GM19043 (cell line): Measurements from ENCODE around the gene UPF2.
"Not testable (repeated sequence)": the region's sequence is repeated elsewhere in the genome, so short reads cannot be mapped to it uniquely, and the experiment has no call there.

Experiments
- ATAC-seq: cut with Tn5 transposase; IDR thresholded peaks from one replicate; pipeline ENCODE4 v1.9.1; 2021; ENCODE audit warnings: low read depth; ENCODE audit not compliant: unreplicated experiment

UPF2 gene

DNA sequence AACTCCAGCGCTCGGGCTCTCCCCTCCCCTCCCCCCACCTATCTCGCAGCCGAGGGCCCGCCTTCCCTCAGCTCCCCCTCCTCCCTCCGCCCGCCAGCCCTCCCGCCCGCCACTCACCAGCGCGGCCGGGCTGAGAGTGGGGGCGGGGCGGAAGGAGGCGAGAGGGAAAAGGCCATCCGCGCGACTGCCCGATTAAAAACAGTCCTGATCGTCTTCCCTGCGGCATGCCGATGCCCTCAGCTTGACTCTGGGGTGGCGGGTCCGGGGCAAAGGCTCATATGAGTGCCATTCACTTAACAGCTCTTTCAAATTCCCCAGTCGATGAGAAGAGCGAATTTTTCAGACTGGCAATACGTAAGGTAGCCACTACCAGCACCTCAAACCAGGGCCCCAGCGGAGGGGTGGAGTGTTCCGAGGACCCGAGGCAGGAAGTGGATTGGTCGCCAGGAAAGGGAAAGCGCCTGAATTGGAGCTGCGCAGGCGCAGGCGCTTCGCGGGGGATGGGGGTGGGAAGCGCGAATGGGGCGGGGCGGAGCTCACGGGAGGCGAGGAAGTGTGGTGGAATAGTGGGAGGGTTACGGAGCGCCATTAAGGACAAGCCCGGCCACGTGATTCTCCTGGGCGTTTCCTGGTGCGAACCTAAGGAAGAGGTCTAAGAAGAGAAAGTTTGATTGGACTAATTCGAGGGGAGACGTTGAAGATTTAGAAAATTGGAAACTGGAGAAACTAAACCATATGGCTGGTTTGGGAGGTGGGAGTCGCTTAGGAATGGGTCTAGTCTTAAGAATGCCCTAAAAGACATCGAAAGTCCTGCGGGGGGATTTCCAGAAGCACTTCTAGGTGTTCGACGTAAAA lies at the start of gene UPF2:
Gene UPF2, minus strand, starts transcription at position 13 of the 855 bp plus-strand sequence. CDS start 7,386 bp downstream, outside the sequence.
- ATAC-seq: peak; percentile 51

DNA sequence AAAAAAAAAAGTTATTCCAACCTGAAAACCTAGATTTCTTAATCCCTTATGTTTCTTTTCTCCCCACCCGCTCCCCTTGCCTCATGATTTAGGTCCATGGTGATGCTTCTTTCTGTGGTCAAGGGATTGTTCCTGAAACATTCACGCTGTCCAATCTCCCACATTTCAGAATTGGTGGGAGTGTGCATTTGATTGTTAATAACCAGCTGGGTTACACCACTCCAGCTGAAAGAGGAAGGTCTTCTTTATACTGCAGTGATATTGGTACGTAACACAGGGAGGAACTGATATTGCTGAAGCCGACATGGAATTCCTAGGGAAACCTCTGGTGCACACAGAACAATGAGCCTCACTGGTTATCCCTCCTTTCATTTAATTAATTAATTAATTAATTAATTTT lies 48.8 kb upstream of the UPF2 start:
- ATAC-seq: no peak

DNA sequence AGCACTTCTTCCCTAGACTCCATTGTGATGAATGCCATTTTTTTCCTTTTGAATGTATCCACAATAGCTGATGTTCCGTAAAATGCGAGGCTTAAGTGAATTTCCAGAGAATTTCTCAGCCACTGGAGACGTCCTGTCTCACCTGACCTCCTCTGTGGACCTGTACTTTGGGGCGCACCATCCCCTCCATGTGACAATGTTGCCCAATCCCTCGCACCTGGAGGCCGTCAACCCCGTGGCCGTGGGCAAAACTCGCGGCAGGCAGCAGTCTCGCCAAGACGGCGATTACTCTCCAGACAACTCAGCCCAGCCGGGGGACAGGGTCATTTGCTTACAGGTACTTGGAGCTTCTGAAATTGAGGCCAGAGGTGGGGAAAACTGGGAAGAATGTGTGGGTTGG lies 46.3 kb upstream of the UPF2 start:
- ATAC-seq: no peak

- ATAC-seq: no peak
These were observed 39.4 kb upstream of the UPF2 start for GRCh38 chr10:12081879-12082557.

GRCh38 chr10:12081470-12081869 lies 38.9 kb upstream of the UPF2 start:
- no peak for ATAC-seq

DNA sequence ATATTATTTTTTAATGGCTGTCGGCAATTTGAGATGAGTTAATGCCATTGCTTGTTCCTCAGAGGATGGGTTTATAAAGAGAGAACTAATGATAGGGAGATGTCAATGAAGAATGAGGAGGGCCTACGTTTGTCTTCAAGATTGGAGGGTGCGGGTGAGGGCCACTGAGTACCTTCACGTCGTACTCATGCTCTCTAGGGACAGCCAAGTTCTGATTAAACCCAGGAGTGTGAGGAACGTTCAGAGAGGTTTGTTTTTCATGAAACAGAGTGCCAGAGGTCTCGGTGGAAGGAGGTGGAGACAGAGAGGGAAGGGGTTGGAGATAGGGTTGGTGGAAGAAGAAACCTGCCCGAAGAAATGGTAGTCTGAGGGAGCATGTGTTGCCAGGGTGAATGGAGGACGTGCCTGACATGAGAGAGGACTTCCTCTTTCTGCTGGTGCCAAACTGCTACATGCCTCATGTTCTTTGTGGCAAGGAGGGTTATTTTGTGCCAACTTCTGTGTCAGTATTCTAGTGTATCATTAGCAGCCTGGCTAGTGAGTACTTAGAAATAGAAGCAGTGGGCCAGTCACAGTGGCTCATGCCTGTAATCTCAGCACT lies 35.1 kb upstream of the UPF2 start:
- no peak for ATAC-seq

GRCh38 chr10:12073526-12073925 lies 30.9 kb upstream of the UPF2 start:
- ATAC-seq: no peak

DNA sequence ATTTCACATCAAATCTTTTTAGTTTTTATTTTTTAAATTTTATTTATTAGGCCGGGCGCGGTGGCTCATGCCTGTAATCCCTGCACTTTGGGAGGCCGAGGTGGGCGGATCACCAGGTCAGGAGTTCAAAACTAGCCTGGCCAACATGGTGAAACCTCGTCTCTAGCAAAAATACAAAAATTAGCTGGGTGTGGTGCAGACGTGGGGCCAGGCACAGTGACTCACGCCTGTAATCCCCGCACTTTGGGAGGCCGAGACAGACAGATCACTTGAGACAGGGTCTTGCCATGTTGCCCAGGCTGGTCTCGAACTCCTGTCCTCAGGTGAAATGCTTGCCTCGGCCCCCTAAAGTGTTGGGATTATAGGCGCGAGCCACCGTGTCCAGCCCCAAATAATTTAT lies 28.8 kb upstream of the UPF2 start:
- ATAC-seq: not testable (repeated sequence)

DNA sequence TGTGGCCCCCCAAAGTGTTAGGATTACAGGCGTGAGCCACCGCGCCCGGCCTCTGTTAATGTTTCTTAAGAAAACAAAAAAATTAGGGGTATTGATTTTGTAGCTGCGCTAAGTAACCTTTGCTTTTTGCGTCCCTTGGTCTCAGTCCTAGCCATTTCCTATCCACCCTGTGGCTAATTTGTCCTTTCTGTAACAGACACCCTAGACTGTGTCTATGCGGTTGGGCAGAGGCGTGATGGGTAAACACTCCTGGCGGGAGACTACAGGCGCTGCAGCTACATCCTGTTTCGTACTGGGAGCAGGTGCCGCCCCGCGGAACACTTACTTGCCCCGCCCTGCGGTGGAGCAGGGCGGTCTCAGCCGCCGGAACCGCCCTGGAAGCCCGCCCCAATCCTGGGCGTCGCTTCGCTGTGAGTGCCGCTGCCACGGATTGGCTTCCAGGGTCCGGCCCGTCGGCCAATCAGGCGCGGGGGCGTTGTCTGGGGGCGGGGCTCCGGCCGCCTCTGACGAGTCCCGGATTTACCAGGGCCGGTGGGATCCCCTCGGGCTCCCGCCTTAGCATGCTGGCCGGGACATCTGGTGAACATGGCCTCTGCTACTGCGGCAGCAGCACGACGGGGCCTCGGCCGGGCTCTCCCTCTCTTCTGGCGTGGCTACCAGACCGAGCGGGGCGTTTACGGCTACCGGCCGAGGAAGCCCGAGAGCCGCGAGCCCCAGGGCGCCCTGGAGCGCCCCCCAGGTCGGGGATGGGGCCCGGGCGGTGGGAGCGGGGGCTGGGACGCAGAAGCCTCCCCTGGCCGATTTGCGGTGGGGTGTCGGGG lies 26.1 kb upstream of the UPF2 start, which contains the start of gene DHTKD1:
Gene DHTKD1, plus strand, starts transcription at position 506 of the 821 bp plus-strand sequence. Its CDS starts 80 bp downstream, at position 586.
- peak; percentile 97 for ATAC-seq

GRCh38 chr10:12067336-12067735 lies 24.7 kb upstream of the UPF2 start:
- no peak for ATAC-seq

- ATAC-seq: no peak
These were observed 20.8 kb upstream of the UPF2 start for GRCh38 chr10:12063483-12063818.

DNA sequence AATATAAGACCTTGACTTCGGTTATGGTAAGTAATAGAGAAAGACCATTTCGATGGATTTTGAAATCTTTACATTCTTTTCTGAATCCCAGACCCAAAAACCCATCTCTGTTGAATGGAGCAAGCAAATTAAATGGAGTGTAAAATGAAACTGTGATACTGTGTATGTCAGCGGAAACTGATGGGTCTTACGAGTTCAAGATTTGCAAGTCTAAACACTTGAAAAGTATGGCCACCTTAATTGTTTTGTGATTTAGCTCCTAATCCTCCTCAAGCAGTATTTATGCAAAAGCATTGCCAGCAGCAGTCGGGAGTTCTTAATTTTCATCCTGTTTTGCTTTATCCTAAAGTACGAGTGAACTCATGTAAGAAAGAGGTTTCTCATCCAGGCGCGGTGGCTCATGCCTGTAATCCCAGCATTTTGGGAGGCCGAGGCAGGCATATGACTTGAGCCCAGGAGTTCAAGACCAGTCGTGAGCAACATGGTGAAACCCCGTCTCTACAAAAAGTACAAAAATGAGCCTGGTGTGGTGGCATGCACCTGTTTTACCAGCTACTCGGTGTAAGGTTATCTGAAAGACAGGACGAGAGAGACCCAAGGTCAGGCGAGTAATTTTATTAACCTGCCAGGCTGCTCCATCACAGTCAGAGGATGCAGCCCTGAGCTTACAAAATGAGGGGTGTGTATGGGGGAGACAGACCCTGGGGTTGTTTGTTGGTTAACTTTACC lies 20.3 kb upstream of the UPF2 start:
- no peak for ATAC-seq

DNA sequence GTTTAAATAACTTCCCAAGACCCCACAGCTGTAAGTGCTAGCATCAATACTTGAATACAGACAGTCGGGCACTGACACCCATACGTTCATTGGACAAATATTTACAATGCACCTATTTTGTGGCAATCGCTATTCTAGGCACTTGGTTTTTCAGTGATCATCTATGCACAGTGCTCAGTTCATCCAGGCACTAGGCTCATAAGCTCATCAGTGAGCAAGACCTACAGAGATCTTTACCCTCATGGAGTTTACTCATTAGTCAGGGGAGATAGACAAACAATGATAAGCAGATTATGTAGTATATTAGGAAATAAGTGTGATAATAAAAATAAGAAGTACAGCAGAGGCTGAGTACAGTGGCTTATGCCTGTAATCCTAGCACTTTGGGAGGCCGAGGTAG lies 18.5 kb upstream of the UPF2 start:
- ATAC-seq: no peak

DNA sequence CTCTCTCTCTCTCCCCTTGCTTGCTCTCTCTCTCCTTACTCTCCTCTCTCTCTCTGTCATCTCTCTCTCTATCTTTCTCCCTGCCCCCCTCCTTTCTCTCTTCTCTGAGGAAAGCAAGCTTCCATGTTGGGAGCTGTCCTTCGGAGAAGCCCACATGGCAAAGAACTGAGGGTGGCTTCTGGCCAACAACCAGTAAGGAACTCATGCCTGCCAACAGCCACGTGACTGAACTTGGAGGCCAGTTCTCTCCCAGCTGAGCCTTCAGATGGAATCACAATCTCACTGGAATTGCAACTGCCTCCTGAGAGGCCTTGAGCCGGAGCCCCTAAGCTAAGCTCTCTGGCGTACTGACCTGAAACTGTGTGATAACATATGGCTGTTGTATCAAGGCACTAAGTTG lies 14.1 kb upstream of the UPF2 start:
- ATAC-seq: no peak

GRCh38 chr10:12055732-12056131 lies 13.1 kb upstream of the UPF2 start:
- ATAC-seq: no peak

GRCh38 chr10:12051241-12051640 lies 8.6 kb upstream of the UPF2 start:
- ATAC-seq: no peak

- no peak for ATAC-seq
These were observed 7.9 kb upstream of the UPF2 start for GRCh38 chr10:12050528-12050927.

- ATAC-seq: no peak
These were observed 5.9 kb upstream of the UPF2 start for GRCh38 chr10:12048547-12048946.

- ATAC-seq: no peak
These were observed 3.0 kb upstream of the UPF2 start for GRCh38 chr10:12045596-12045995.

DNA sequence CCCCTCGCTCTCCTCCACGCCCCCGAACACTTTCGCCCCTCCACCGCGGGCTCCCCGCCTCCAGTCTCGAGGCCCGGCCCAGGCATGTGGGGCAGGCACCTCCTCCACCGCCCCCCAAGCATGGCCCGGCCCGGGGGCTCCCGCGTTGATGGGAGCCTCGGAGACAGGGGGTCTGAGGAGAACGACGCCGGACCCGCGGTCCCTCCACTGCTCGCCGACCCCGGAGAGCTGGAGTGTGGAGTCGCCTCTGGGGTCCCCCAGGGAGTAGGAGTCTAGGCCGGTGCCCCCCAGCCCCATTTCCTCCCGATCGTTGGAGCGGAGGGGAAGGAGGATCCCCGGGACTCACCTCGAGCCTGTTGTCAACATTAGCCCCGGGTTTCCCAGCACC lies 206 bp downstream of the UPF2 start:
- ATAC-seq: peak; percentile 1
